Activated CD4-positive, alpha-beta T cell treated with anti-CD3 and anti-CD28 coated beads, Interleukin-2, amount 10 ng/mL, durations not matched to agents 24 days and 14 days (primary cell): Measurements from ENCODE around the gene OBP2B. TPM values are rescaled to one million over a fixed set of nuclear protein-coding genes. Genes with fewer than 3 reads are reported as not detected.
A peak's percentile ranks its signal among the peaks of the same experiment; 100 is the strongest.
"Not testable (repeated sequence)": the region's sequence is repeated elsewhere in the genome, so short reads cannot be mapped to it uniquely, and the experiment has no call there.

Experiments used
- DNase-seq: peaks from one replicate; pipeline ENCODE4 v3.0.0; 2022
- H3K27ac Mint-ChIP-seq: one replicate; pipeline ENCODE4 v1.8.0; 2022; ENCODE audit warnings: mild to moderate bottlenecking, mixed read lengths
- H3K27me3 Mint-ChIP-seq: one replicate; pipeline ENCODE4 v1.8.0; 2022; ENCODE audit warnings: mixed read lengths
- H3K36me3 Mint-ChIP-seq: one replicate; pipeline ENCODE4 v1.8.0; 2022; ENCODE audit warnings: low read depth, mild to moderate bottlenecking, mixed read lengths
- H3K4me1 Mint-ChIP-seq: one replicate; pipeline ENCODE4 v1.8.0; 2021; ENCODE audit warnings: mixed read lengths
- H3K4me3 Mint-ChIP-seq: one replicate; pipeline ENCODE4 v1.8.0; 2022; ENCODE audit warnings: mild to moderate bottlenecking, moderate library complexity, mixed read lengths
- H3K9me3 Mint-ChIP-seq: one replicate; pipeline ENCODE4 v1.8.0; 2021; ENCODE audit warnings: mixed read lengths
- intact Hi-C: fragments of 100-400 bp; cut with micrococcal nuclease; formaldehyde crosslinking; loops from one replicate; pipeline ENCODE4 v1.15.1; 2023
- total RNA-seq: library from RNA; stranded (reverse); gene quantifications from 2 replicates; pipeline ENCODE4 v1.2.3, GENCODE V29; 2022

The OBP2B gene
- total RNA-seq, 1 donor from 2014 or later: not detected

DNA sequence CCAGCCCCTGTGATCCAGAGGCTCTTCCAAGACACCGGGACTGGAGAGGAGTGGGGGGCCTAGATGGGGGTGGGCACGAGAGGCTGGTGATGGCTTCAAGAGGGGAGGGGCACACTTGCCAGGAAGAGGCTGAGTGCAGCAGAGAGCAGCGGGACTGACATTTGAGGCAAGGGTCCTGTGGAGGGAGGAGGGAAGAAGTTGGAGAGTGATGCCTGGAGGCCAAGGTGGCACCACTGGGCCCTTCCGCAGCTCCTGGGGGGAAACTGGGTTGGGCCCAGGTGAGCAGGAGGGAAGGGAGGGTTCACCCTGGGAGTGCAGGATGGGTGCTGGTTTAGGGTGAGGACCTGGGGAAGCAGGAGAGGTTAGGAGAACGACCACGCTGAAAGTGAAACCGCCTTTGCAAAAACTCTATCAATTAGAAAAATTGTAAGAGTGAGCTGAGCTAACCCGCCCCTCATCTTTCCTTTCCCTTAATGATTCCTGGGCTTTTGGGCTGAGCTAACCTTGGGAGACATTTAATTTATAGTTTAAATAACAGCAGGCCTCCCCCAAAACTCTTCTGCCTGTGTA, 39.8 kb upstream of the OBP2B start:
- no peaks in the 10 kb centered on the region for H3K36me3 Mint-ChIP-seq
- H3K9me3 Mint-ChIP-seq: no peaks in the 10 kb centered on the region
- no peak overlapping the region for H3K27ac Mint-ChIP-seq
- H3K27me3 Mint-ChIP-seq: peaks cover under 1% of the 10 kb centered on the region
- no peak overlapping the region for H3K4me3 Mint-ChIP-seq
- peaks cover 22% of the 10 kb centered on the region for H3K4me1 Mint-ChIP-seq
- no peak for DNase-seq
- intact Hi-C loops: no loop called here

DNA sequence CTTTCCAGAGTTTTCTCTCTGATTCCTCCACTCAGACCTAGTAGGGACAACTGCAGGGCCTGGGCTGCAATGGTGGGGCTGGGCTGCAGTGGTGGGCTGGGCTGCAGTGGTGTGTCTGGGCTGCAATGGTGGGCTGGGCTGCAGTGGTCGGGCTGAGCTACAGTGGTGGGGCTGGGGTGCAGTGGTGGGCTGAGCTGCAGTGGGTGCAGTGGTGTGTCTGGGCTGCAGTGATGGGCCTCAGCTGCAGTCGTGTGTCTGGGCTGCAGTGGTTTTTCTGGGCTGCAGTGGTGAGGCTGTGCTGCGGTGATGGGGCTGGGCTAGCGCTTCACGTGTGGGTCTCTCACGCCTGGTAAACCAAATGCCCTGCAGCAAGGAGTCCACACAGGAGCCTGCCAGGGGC, 38.6 kb upstream of the OBP2B start:
- H3K4me3 Mint-ChIP-seq: no peak overlapping the region
- H3K4me1 Mint-ChIP-seq: peaks cover 15% of the 10 kb centered on the region
- intact Hi-C loops: no loop called here
- H3K9me3 Mint-ChIP-seq: no peaks in the 10 kb centered on the region
- no peak overlapping the region for H3K27ac Mint-ChIP-seq
- DNase-seq: no peak
- H3K36me3 Mint-ChIP-seq: no peaks in the 10 kb centered on the region
- peaks cover 7% of the 10 kb centered on the region for H3K27me3 Mint-ChIP-seq

DNA sequence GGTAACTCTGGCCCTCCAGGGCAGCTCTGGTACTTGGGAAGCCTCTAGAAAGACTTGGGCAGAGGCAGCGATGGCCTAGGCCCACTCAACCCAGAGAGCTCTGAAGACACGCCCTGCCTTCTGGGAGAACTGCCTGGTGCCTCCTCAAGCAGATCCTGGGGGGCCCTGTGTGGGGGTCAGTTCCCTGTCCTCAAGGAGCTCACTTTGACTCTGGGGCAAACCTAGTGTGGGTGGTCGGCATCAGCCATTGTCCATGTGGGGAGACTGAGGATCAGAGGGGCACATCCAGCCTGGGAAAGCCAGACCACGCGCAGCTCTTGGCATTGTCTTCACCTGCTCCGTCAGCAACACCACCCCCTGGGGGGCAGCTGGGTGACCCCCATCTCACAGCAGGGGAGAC, 37.9 kb upstream of the OBP2B start:
- H3K27me3 Mint-ChIP-seq: peaks cover 7% of the 10 kb centered on the region
- DNase-seq: no peak
- no peak overlapping the region for H3K27ac Mint-ChIP-seq
- intact Hi-C loops: no loop called here
- H3K4me1 Mint-ChIP-seq: peaks cover 14% of the 10 kb centered on the region
- H3K9me3 Mint-ChIP-seq: no peaks in the 10 kb centered on the region
- H3K36me3 Mint-ChIP-seq: no peaks in the 10 kb centered on the region
- no peak overlapping the region for H3K4me3 Mint-ChIP-seq

DNA sequence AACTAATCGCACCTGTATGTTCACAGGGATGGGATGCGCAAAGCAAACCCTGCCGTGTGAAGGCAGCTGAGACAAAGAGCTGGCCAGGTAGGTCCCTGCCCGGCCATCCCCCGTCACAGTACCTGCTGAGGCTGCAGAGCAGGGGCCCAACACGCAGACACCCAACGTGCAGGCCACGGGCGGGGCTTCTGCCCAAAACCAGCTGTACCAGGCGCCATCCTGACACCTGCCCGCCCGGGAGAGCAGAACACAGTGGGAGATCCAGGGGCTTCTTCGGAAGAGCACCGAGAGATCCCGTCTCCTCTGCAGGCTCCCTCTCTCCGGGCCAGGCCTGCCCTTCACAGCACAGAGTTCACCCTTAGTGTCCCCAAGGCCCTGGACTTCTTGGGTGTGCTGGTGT, 37.5 kb upstream of the OBP2B start:
- DNase-seq: no peak
- H3K4me1 Mint-ChIP-seq: peaks cover 13% of the 10 kb centered on the region
- peaks cover 7% of the 10 kb centered on the region for H3K27me3 Mint-ChIP-seq
- no peak overlapping the region for H3K27ac Mint-ChIP-seq
- H3K36me3 Mint-ChIP-seq: no peaks in the 10 kb centered on the region
- no peak overlapping the region for H3K4me3 Mint-ChIP-seq
- no peaks in the 10 kb centered on the region for H3K9me3 Mint-ChIP-seq
- intact Hi-C loops: no loop called here

DNA sequence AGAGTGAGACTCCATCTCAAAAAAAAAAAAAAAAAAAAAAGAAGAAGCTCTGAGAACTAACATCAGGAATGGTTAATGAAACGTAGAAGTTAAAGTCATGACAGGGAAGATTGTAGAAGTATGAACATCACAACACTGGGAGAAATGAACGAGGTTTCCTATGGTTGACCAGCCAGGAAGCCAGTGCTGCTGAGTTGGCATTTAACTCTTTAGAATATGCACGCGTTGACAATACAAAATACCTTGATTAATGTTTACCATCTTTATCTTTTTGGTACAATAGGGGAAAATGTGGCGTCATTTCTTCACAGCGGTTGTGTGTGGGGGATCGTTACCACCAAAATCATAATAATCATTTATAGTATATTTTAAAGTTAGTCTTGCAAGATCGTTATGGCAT, 33.9 kb upstream of the OBP2B start:
- H3K27me3 Mint-ChIP-seq: peaks cover 9% of the 10 kb centered on the region
- peaks cover 7% of the 10 kb centered on the region for H3K4me1 Mint-ChIP-seq
- DNase-seq: no peak
- H3K36me3 Mint-ChIP-seq: no peaks in the 10 kb centered on the region
- no peaks in the 10 kb centered on the region for H3K9me3 Mint-ChIP-seq
- intact Hi-C loops: no loop called here
- H3K27ac Mint-ChIP-seq: no peak overlapping the region
- no peak overlapping the region for H3K4me3 Mint-ChIP-seq

DNA sequence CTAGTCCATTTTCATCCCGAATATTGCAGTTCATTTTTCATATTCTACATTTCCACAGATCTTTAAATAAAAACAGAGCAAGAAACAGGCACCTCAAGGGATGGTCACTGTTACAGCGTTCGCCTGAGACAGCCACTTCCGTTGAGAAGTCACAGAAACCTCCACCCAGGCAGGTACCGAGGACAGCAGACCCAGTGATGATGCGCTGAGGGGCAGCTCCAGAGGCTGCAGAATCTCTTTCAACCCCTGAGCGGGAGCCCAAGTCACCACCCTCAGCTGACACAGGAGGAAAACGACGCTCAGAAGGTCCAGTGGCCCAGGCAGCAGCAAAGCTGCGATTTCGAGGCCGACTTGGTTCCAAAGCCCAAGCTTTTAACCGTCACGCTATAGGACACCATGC, 33.2 kb upstream of the OBP2B start:
- peaks cover 7% of the 10 kb centered on the region for H3K4me1 Mint-ChIP-seq
- no peaks in the 10 kb centered on the region for H3K9me3 Mint-ChIP-seq
- H3K27me3 Mint-ChIP-seq: peaks cover 15% of the 10 kb centered on the region
- H3K4me3 Mint-ChIP-seq: no peak overlapping the region
- intact Hi-C loops: no loop called here
- no peak for DNase-seq
- no peak overlapping the region for H3K27ac Mint-ChIP-seq
- no peaks in the 10 kb centered on the region for H3K36me3 Mint-ChIP-seq

DNA sequence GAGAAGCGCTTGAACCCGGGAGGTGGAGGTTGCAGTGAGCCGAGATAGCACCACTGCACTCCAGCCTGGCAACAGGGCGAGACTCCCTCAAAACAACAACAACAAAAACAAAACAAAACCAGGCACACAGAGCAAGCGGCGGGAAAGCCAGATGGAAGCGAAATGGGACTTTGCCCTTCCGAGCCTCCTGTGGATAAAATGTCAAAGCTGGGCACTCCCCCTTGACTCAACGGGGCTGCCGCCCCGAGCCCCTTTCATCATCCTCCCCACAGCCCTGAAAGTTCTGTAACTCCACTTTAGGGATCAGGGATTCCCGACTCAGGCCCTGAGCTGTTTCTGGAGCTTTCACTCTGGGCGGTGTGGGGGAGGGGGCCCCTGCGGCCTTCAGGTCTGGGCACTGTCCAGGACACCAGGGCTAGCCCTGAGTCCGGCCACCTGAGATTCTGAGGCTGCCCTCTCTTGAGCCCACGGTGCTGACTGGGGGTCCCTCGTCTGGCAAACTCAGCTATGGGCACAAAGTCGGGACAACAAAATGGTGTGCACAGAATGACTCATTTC, 30.6 kb upstream of the OBP2B start:
- no peak overlapping the region for H3K27ac Mint-ChIP-seq
- peak overlapping the region; percentile 47 for H3K4me3 Mint-ChIP-seq
- no peaks in the 10 kb centered on the region for H3K9me3 Mint-ChIP-seq
- intact Hi-C loops: no loop called here
- peaks cover 15% of the 10 kb centered on the region for H3K27me3 Mint-ChIP-seq
- H3K36me3 Mint-ChIP-seq: no peaks in the 10 kb centered on the region
- DNase-seq: no peak
- H3K4me1 Mint-ChIP-seq: peaks cover 7% of the 10 kb centered on the region

DNA sequence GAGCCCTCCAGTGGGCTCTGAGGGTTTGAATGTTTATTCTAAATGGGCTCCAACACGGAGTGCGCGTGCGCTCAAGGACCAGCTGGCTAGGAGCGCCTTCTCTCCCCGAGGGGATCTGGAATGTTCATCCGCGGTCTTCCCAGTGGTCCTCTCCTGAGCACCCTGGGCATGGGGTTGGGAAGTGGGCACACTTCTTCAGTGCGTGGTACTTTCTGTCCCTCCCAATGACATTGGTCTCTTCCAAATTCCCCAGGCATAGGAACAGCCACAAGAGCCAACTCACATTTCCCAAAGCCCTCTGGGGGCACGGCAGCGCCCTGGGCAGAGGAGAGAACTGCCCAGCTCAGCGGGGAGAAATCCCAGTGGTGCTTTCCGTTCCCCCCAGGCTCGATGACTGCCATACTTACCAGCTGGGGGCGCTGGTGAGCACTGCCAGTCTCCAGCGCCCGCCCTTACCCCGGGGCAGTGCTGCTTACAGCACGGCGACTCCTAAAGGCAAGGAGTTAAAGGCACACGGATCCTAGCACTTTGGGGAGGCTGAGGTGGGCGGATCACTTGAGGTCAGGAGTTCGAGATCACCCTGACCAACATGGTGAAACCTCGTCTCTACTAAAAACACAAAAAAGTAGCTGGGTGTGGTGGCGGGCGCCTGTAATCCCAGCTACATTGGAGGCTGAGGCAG, 29.9 kb upstream of the OBP2B start:
- Mint-ChIP-seq H3K27ac (no peak overlapping the region), H3K4me1 (peaks cover 7% of the 10 kb centered on the region), H3K27me3 (peaks cover 15% of the 10 kb centered on the region), H3K4me3 (peak overlapping the region; percentile 47), H3K36me3 (no peaks in the 10 kb centered on the region), H3K9me3 (no peaks in the 10 kb centered on the region)
- intact Hi-C loops: no loop called here
- DNase-seq: peak; percentile 92

DNA sequence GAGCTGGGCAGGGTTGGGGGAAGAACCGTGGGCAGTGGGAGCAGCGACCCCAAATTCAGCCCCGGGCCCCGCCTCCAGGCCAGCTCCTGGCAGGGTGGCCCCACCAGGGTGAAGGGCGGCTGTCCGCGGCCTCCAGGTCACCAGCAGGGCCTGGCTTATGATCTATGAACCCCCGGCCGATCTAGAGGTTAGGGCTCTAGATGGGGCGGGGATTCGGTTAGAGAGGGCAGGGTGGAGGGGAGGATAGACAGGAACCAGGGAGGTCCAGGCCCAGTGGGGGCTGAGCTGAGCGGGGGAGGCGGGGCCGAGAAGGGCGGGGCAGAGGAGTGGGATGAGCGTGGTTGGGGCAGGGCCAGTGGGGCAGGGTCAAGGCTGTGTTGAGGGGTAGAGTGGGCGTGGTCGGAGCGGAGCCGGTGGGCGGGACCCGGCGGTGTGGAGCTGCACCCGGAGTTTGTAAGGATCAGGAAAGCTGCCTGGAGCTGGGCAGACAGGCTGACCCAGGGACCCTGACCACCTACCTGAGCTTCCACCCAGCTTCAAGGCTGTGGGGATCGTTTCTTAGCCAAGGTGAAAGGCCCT, 29.3 kb upstream of the OBP2B start:
- intact Hi-C loops: no loop called here
- Mint-ChIP-seq H3K9me3 (no peaks in the 10 kb centered on the region), H3K36me3 (no peaks in the 10 kb centered on the region), H3K27ac (no peak overlapping the region), H3K4me3 (peak overlapping the region; percentile 47), H3K4me1 (peaks cover 7% of the 10 kb centered on the region), H3K27me3 (peaks cover 11% of the 10 kb centered on the region)
- peak; percentile 83 for DNase-seq

DNA sequence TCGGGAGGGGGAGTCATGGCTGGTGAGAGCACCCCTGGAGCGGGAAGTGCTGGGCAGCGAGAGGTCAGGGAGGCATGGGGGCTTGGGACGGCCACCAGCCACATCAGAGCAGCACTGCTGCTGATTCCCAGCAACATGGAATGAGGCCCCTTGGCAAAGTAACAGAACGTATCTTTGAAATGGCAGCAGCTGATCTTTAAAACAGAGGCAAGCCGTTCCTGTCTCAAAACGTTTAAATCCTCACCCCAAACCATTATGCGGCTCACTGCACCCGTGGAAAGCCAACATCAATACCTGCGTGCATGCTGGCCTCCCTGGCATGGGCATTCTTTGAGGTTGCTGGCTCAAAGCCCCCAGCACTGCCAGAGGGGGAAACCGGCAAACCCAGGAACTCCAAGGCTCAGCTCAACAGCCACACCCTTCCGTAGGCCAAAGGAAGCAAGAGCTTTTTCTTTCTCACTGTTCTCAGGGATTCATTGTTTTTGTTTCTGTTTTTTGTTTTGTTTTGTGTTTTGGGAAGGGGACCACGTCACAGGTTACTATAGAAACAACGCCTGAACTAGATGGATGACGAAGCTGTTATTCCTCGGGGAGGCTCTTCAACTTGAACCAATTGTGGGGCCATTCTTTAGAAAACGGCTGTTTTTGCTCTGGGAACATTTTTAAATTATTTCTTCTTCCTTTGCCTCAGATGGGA, 28.1 kb upstream of the OBP2B start:
- H3K36me3 Mint-ChIP-seq: no peaks in the 10 kb centered on the region

DNA sequence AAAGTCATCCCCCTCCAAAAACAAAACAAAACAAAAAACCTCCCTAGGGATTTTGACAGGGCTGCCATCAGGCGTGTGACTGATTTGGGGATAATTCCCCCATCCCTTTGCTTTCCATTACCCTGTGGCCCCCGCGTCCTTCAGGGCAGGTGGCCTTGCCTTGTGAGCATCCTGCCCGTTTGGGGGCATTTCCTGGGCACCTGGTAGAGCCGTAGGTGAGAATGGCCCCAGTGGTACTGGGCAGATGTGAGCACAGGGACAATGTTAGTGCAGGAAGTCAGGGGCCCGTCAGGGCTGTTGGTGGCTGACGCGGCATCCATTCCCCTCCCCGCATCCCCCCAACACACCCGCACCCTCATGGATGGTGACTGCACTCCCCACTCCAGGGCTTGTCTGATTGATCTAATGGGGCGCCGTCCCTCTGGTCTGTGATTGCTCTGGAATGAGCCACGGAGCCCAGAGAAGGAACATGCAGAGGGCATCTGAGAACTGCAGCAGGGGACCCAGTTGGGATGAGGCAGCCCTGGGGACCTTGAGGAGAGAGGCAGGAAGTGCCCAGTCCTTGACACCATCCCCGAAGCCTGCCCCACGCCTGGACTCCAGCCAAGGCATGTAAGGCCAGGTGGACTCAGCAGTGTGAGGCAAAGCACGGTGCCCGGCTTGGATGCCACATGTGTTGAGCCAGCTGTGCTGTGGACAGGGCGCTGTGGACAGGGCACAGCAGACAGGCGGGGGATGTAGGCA, 27.4 kb upstream of the OBP2B start:
- DNase-seq, H3K27me3 Mint-ChIP-seq, H3K27ac Mint-ChIP-seq, H3K4me3 Mint-ChIP-seq, H3K36me3 Mint-ChIP-seq, H3K9me3 Mint-ChIP-seq, intact Hi-C loops, H3K4me1 Mint-ChIP-seq: not testable (repeated sequence)

More for the DNA sequence above, 28.1 kb upstream of the OBP2B start:
- intact Hi-C loops: no loop called here
- DNase-seq: no peak
- Mint-ChIP-seq H3K4me3 (no peak overlapping the region), H3K27me3 (peaks cover 8% of the 10 kb centered on the region), H3K27ac (no peak overlapping the region), H3K4me1 (peaks cover 7% of the 10 kb centered on the region), H3K9me3 (no peaks in the 10 kb centered on the region)

DNA sequence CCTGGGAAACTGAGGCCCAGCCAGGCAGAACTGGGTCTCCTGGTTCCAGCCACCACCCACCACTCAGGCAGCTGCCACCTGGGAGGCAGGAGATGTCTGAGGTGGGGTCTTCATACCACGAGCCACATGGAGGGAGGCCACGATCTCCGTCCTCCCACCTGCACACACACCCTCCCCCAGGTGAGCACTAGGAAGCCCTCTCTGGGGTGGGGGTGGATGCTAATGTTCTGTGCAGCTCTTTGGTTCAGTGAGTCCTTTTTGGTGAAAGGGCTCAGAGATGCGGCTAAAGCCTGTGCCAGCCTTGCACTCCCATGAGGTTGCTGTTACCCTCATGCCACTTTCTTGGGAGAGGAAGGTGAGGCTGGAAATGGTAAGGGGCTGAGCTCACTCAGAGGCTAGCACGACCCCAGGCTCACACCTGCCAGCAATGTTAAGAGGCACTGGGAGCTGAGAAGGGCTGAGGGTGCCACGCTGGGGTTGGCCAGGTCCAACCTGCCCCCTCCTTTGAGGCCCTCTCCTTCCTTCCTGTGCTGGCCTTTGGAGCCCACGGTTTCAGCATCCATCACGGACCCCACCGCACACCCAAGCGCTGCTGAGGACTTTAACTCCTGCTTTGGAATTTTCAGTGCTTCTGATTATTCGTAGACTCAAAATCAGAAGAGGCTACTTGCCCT, 26.6 kb upstream of the OBP2B start:
- intact Hi-C loops: no loop called here
- DNase-seq: no peak
- peaks cover 7% of the 10 kb centered on the region for H3K4me1 Mint-ChIP-seq
- no peak overlapping the region for H3K4me3 Mint-ChIP-seq
- no peaks in the 10 kb centered on the region for H3K36me3 Mint-ChIP-seq
- no peaks in the 10 kb centered on the region for H3K9me3 Mint-ChIP-seq
- H3K27ac Mint-ChIP-seq: no peak overlapping the region
- H3K27me3 Mint-ChIP-seq: peaks cover 8% of the 10 kb centered on the region

DNA sequence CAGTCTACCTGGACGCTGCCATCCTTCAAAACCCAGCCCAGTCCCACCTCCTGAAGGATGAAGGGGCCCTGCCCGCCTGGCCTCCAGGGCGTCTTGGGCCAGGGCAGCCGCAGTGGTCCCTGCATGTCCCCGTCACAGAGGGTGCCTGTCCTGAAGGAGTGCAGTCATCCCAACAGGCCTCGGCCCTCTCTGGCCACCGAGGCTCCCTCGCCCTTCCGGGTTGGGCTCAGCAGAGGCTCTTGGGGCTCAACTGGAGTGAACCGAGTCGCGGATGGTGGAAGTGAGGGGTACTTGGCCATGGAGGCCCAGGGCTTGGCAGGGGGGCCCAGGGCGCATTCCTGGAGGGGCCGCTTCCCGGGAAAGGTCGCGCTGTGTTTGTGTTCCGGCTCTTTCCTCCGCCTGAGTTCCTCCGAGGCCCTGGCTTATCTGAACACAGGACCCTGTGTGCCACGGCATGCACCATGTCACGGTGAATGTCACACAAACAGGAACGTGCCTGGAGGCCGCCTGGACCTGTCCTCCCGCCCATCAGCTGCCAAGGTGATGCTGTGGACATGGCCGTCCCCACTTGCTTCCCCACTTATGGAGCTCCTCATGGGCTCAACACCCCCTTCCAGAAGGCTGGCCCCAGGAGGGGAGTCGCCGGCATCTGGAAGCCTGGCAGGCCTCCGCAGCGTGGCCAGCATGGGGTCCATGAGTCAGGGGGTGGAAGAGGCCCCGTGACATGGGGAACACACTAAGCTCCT, 25.7 kb upstream of the OBP2B start:
- H3K36me3 Mint-ChIP-seq: no peaks in the 10 kb centered on the region
- H3K9me3 Mint-ChIP-seq: no peaks in the 10 kb centered on the region
- no peak for DNase-seq
- intact Hi-C loops: no loop called here
- H3K4me3 Mint-ChIP-seq: no peak overlapping the region
- H3K27me3 Mint-ChIP-seq: peaks cover 8% of the 10 kb centered on the region
- H3K27ac Mint-ChIP-seq: no peak overlapping the region
- H3K4me1 Mint-ChIP-seq: peaks cover 7% of the 10 kb centered on the region
